Right lobe of liver (tissue), 4 donors: Measurements from ENCODE around the gene FKRP.

Experiments used
- POLR2A ChIP-seq: fragments of 450-650 bp; IDR thresholded peaks from one replicate; pipeline ENCODE4 v1.6.1; 2017; ENCODE audit warnings: antibody characterized with exemption, mild to moderate bottlenecking
- TF ChIP-seq, protein P1 (sequence below), 4 donors: fragments of 200-600 bp in 3 of 4; fragments of 450-650 bp in 1 of 4; IDR thresholded peaks; one replicate each; pipeline versions ENCODE4 v1.5.1 to v1.8.0; 2016 to 2022; ENCODE audit warnings: antibody characterized with exemption in 4 of 4, mild to moderate bottlenecking in 2 of 4
- donor health status: DM: no; HTN: no; CAD: no.
- donor health status: DM: no; HTN: no; CAD: no.
- donor health status: DM: no; HTN: yes; CAD: no.

DNA sequence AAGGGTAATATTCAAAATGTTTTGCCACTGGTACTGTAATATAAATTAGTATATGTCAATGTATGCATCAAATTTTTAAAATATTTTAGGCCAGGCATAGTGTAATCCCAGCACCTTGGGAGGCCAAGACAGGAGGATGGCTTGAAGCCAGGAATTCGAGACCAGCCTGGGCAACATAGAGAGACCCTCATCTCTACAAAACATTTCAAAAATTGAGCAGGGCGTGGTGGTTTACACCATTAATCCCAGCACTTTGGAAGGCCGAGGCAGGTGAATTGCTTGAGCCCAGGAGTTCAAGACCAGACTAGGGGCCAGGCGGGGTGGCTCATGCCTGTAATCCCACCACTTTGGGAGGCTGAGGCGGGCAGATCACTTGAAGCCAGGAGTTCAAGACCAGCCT, 14.5 kb downstream of the FKRP start:
- TF ChIP-seq, protein P1, sequence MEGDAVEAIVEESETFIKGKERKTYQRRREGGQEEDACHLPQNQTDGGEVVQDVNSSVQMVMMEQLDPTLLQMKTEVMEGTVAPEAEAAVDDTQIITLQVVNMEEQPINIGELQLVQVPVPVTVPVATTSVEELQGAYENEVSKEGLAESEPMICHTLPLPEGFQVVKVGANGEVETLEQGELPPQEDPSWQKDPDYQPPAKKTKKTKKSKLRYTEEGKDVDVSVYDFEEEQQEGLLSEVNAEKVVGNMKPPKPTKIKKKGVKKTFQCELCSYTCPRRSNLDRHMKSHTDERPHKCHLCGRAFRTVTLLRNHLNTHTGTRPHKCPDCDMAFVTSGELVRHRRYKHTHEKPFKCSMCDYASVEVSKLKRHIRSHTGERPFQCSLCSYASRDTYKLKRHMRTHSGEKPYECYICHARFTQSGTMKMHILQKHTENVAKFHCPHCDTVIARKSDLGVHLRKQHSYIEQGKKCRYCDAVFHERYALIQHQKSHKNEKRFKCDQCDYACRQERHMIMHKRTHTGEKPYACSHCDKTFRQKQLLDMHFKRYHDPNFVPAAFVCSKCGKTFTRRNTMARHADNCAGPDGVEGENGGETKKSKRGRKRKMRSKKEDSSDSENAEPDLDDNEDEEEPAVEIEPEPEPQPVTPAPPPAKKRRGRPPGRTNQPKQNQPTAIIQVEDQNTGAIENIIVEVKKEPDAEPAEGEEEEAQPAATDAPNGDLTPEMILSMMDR (IDR thresholded peaks at IDR 0.05), result no peak
- TF ChIP-seq POLR2A, result no peak
